ENCODE measurements around the gene TRIM16. TPM values are rescaled to one million over a fixed set of nuclear protein-coding genes. Genes with fewer than 3 reads are reported as not detected.

The TRIM16 gene
- total RNA-seq, 1 experiment from 2014 or later, result 17.7 TPM

DNA sequence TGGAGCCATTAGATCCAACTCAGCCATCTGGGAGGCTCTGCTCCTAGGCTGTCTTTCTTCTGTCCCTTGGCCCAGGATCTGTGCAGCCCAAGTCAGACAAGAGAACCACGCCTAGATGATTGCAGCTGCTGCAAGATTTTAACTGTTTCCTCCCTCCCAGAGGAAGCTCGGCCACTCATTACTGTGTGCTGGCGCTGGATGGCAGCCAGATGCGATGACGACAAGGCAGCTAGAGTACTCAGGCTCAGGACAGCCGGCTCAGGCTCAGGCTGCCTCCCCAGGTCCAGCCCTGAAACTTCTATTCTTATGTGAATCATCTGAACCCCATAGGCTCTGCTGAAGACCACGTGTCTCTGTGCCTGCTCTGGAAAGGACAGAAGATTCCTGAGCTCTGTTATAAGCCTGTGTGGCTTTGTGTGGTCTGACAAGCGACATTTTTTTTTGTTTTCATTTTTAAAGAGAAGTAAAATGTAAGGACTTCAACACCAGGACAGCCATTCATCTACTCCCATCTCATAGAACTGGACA lies 32.5 kb downstream of the TRIM16 start:
- no peak overlapping the region for H3K9ac ChIP-seq (ENCODE audit: extremely low read depth, insufficient read length, low read length)
- H3K14ac ChIP-seq (ENCODE audit: insufficient read depth, low read length), result peak overlapping the region; percentile 34; the same call in 1 of the 2 replicates
- Mint-ChIP-seq H3K4me3 (peak overlapping the region in 1 of 2 experiments; percentile 17; a peak in 2 of 5 replicates), H3K27ac (peak overlapping the region in 2 of 3 experiments; percentile 70 to 90; a peak in 3 of 7 replicates), H3K36me3 (ENCODE audit: insufficient read depth in 1 of 3, low read depth in 3 of 3) (peaks cover 5 to 16% (median 10%) of the 10 kb centered on the region in 3 experiments; a peak in 6 of 7 replicates), H3K9me3 (no peaks in the 10 kb centered on the region), H3K27me3 (ENCODE audit: low read depth) (peaks cover 1% of the 10 kb centered on the region; the same call in 1 of the 2 replicates), H3K4me1 (peaks cover 33 to 46% of the 10 kb centered on the region in 2 experiments)
- no peak overlapping the region for H2AK5ac ChIP-seq (ENCODE audit: insufficient read length, low read length)
- H2BK15ac ChIP-seq (ENCODE audit: low read depth, low read length), result no peak overlapping the region
- no peak overlapping the region for H3K56ac ChIP-seq (ENCODE audit: insufficient read length, low read depth, low read length)
- H3K79me1 ChIP-seq (ENCODE audit: insufficient read depth, low read depth, low read length, poor library complexity, severe bottlenecking), result no peaks in the 10 kb centered on the region
- H3T11ph ChIP-seq (ENCODE audit: low read length), result no peak overlapping the region
- no peak overlapping the region for H4K8ac ChIP-seq (replicated peaks; ENCODE audit: insufficient read length, low read depth, low read length)
- no peak overlapping the region for H2AFZ ChIP-seq (ENCODE audit: low read length)
- TF ChIP-seq, protein P1, sequence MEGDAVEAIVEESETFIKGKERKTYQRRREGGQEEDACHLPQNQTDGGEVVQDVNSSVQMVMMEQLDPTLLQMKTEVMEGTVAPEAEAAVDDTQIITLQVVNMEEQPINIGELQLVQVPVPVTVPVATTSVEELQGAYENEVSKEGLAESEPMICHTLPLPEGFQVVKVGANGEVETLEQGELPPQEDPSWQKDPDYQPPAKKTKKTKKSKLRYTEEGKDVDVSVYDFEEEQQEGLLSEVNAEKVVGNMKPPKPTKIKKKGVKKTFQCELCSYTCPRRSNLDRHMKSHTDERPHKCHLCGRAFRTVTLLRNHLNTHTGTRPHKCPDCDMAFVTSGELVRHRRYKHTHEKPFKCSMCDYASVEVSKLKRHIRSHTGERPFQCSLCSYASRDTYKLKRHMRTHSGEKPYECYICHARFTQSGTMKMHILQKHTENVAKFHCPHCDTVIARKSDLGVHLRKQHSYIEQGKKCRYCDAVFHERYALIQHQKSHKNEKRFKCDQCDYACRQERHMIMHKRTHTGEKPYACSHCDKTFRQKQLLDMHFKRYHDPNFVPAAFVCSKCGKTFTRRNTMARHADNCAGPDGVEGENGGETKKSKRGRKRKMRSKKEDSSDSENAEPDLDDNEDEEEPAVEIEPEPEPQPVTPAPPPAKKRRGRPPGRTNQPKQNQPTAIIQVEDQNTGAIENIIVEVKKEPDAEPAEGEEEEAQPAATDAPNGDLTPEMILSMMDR (conservative IDR thresholded peaks at IDR 0.05), result no peak
- H2BK120ac ChIP-seq (ENCODE audit: low read depth, low read length, poor library complexity, severe bottlenecking), result no peak overlapping the region
- H4K5ac ChIP-seq (ENCODE audit: insufficient read length, low read depth, low read length), result no peak overlapping the region
- no peak overlapping the region for H3K4ac ChIP-seq (ENCODE audit: low read depth, low read length)
- H2BK20ac ChIP-seq (ENCODE audit: low read depth, low read length, poor library complexity, severe bottlenecking), result no peak overlapping the region
- H3K18ac ChIP-seq (ENCODE audit: insufficient read length, low read depth, low read length), result peak overlapping the region; percentile 1
- no peaks in the 10 kb centered on the region for H4K20me1 ChIP-seq (ENCODE audit: control insufficient read depth, insufficient read depth, insufficient read length)
- H3K9me3 ChIP-seq (ENCODE audit: control insufficient read depth, low read depth, low read length), result no peaks in the 10 kb centered on the region
- H2BK5ac ChIP-seq (ENCODE audit: insufficient read length, low read length), result no peak overlapping the region
- H3K23me2 ChIP-seq (ENCODE audit: insufficient read length, low read depth, low read length, poor library complexity, severe bottlenecking), result no peaks in the 10 kb centered on the region
- no peak overlapping the region for H3K27ac ChIP-seq (ENCODE audit: insufficient read length, low read depth, low read length)
- no peaks in the 10 kb centered on the region for H3K79me2 ChIP-seq (ENCODE audit: insufficient read depth, low read length)
- WGBS (ENCODE audit: extremely low coverage, insufficient read length, low lambda C conversion rate), result no CpG with 5 or more reads among the region's 8 CpGs
- H3K23ac ChIP-seq (ENCODE audit: insufficient read length, low read depth, low read length), result no peak overlapping the region
- no peaks in the 10 kb centered on the region for H3K27me3 ChIP-seq (ENCODE audit: insufficient read depth, low read length)
- peak; percentile 87 for DNase-seq
- H4K91ac ChIP-seq (ENCODE audit: insufficient read length, low read depth, low read length), result no peak overlapping the region
- H2BK12ac ChIP-seq (ENCODE audit: insufficient read length, low read depth, low read length), result no peak overlapping the region
- no peak overlapping the region for H3K4me2 ChIP-seq (ENCODE audit: insufficient read depth, insufficient read length, low read length)
- H3K4me1 ChIP-seq (ENCODE audit: insufficient read depth, low read length), result peaks cover 3% of the 10 kb centered on the region; the same call in 1 of the 2 replicates
